ENCODE results near the gene PGM2.

The PGM2 gene

DNA sequence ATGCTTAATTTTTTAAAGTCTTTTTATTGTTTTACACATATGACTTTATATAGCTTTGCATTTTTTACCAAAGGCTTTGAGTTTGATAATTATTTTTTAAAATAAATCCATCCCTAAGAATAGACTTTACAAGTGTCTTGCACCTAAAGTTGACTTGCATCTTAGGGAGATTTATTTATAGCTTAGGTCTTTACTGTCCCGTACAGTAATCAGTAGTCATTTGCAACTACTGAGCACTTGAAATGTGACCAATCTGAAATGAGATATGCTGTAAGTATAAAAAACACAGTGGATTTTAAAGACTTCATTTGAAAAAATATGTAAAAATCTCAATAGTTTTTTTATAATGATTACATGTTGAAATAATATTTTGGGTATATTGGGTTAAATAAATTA is 83.6 kb downstream of the PGM2 start:
- Histone ChIP-seq H4K8ac (ENCODE audit: low read length) (no peak overlapping the region), H2BK15ac (ENCODE audit: low read depth, poor library complexity, severe bottlenecking) (no peak overlapping the region), H2BK5ac (ENCODE audit: low read depth, low read length, poor library complexity, severe bottlenecking) (no peak overlapping the region), H3K23ac (ENCODE audit: low read length in 2 of 2) (no peak overlapping the region), H3K27me3 (ENCODE audit: control insufficient read depth in 1 of 2, insufficient read depth in 1 of 2, low read length in 2 of 2) (peaks cover 18 to 19% of the 10 kb centered on the region in 2 experiments), H3K14ac (ENCODE audit: low read length in 2 of 2) (no peak overlapping the region), H2AFZ (ENCODE audit: low read depth, low read length) (no peak overlapping the region), H3K4me3 (ENCODE audit: insufficient read depth in 1 of 2, low read depth in 1 of 2, low read length in 2 of 2) (no peak overlapping the region), H2BK120ac (ENCODE audit: low read depth, low read length) (no peak overlapping the region), H3K9ac (ENCODE audit: low read length) (no peak overlapping the region), H3K27ac (ENCODE audit: low read length, poor library complexity, severe bottlenecking) (no peak overlapping the region), H3K4me1 (ENCODE audit: control insufficient read depth, insufficient read depth, low read depth, low read length) (no peaks in the 10 kb centered on the region), H3K18ac (ENCODE audit: low read depth in 1 of 2, low read length in 2 of 2) (no peak overlapping the region), H3K79me1 (replicated peaks; ENCODE audit: low read length, poor library complexity, severe bottlenecking) (no peaks in the 10 kb centered on the region), H3K4ac (ENCODE audit: low read depth in 1 of 2, low read length in 2 of 2) (no peak overlapping the region), H3K4me2 (ENCODE audit: low read length, poor library complexity, severe bottlenecking) (no peak overlapping the region), H4K91ac (ENCODE audit: low read length) (no peak overlapping the region), H2AK5ac (ENCODE audit: low read length, severe bottlenecking) (no peak overlapping the region), H3K9me3 (ENCODE audit: control insufficient read depth, low read length) (no peaks in the 10 kb centered on the region), H2BK12ac (ENCODE audit: low read length in 2 of 2) (no peak overlapping the region), H3K36me3 (ENCODE audit: control insufficient read depth in 1 of 2, insufficient read depth in 2 of 2, low read depth in 1 of 2, low read length in 2 of 2) (no peaks in the 10 kb centered on the region)
- DNase-seq, result no peak
- no CpG with 5 or more reads among the region's 1 CpG for WGBS

Measured in mesenchymal stem cell (in vitro differentiated cells and primary cell).